ENCODE data around the gene TRMT2A.

The TRMT2A gene

DNA sequence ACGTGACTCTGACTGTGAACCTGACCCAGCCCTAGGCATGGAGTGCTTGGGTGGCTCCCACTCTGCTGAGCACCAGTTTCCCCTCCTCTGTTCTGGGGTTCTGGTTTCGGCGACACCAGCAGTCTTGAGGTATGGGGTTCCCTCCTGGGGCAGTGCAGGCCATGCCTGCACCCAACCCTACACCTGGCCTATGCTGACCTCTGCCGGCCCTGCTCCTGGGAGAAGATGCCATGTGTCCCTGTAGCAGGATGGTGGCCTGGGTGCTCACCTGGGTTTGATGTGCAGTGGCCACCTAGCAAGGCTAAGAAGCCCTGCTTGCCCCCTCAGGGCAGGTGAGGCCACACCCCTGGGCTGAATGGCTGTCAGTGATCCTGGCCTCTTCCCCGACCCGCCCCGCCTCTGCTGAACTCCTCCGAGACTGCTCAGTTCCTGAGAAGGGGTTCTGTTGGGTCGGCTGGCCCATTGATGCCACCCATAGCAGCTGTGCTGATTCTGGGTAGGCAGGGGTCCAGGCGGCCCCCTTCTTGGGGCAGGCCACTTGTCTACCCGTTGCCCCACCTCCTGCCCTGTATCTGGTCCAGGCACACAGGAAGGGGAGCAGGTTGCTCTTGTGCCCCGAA lies 17.0 kb upstream of the TRMT2A start:
- no peak for FAIRE-seq

DNA sequence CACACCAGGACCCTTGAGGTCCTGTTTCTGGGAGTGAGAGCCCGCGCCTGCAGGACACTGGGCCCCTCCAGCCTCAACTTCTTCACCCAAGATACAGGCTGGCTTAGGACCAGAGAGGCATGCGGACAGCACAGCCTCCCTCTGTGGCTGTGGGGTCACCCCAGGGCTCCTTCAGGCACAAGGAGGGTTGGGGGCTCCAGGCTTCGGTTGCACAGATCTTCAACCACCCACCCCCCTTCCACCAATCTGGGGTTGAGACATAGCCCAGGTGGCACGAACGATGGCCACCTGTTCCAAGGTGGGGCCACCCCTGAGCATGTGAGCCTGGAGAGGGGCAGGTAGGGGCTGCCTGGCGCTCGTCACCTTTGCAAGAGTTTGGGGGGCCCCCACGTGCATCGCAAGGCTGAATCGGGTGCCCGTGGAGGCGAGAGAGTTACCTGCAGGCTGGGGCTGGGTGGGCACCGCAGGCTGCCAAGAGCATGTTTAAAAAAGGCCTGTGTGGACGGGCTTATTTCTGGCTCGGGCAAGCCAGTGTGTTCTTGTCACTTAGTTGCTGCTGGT lies 15.7 kb upstream of the TRMT2A start:
- no peak for FAIRE-seq

DNA sequence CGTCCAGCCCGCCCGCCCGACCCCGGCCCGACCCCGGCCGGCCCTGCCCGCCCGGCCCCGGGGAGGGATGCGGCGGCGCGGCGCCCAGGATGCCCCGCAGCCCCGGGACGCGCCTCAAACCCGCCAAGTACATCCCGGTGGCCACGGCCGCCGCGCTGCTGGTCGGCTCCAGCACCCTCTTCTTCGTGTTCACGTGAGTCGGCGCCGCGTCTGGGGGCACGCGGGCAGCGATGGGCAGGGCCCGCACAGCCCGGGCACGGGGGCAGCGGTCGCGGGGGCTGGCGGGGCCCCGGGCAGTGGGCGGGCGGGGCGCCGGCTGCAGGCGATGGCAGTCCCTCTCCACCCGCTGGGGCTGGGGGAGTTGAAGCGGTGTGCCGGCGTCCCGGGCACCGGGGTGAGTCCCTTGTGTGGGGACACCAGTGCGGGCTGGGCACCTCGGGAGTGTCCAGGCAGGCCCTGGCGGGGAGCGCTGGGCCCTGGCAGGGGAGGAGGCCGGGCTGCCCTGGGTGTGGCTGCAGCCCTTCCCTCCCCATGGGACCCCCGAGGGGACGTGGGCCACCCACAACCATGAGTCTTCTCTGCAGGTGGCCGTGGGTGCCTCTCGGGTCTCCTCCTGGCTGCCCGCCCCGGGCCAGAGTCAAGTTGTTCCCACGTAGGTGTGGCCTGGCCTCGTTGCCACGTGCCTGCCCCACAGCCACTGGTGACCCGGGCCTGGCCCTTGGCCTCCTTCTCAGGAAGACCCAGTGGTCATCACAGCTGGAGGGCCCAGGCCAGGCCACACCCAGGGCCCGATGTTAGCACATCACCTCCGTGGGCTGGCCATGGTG lies 15.0 kb upstream of the TRMT2A start:
- no peak for FAIRE-seq

DNA sequence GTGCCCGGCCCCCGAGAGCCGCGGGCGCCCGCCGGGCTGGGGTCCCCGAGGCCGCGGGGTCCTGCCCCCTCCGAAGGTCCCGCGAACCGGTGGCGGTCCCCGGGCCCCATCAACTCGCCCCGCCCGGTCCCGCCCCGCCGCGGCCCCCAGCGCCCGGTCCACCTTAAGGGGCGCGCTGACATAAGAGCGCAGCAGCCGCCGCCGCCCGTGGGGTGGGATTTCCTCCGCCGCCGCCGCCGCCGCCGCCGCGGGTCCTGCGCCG lies 14.5 kb upstream of the TRMT2A start, which contains the start of gene ZDHHC8:
ZDHHC8 (plus strand) TSS at position 208 of the 262 bp plus-strand sequence. CDS start 144 bp downstream, outside the sequence.
- FAIRE-seq, result no peak

DNA sequence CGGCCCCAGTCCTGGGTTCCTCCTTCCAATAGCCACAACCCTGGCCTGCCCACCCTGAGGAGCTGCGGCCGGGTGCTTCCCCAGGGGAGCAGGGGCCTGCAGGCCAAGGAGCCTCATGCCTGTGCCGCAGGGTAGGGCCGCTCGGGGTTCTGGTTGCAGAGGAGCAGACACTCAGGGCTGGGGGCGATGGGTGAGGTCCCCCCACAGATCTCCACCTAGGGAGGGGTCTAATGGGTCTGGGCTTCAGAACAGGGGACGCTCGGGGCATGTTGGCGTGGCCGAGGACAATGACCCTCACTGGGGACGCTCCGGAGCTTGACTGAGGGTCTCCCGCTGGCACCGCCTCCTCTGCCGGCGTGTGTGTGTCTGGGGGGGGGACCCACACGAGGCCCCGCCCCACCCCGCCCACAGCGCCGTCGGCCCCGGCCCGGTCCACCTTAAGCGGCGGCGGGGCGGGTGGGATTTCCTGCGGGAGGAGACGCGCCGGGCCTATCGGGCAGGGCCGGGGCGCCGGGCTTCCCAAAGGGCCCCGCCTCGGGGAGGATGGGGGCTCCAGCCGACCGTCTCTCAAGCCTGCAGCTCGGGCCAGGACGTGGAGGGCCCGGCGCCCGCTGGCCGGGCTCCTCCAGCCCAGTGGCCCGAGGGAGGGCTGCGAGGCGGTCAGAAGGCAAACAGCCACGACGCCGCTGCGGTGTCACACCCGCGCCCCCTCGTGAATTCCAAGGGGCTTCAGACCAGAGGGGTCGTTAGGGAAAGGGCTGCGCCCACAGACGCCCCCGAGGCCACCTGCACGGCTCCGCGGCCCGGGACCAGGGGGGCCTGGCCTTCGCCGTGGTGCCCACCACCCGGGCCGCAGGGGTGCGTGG lies 13.9 kb upstream of the TRMT2A start:
- FAIRE-seq, result no peak

DNA sequence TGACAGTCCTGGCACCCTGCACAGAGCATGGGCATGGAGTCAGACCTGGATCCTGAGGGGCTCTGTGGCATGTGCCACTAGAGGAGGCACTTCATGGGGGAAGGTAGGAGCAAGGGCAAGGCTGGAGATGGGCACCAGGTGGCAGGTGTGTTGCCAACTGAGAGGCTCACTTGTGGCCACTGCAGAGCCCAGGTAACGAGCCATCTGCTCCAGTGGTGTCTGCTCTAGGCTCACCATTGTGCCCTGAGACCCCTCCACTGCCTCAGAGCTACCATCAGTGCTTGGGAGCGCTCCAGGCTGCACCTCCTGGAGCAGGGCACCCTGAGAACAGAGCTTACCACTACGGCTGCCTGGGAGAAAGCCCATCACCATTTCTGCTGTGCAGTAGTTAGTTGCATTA lies 13.3 kb upstream of the TRMT2A start:
- no peak for FAIRE-seq

DNA sequence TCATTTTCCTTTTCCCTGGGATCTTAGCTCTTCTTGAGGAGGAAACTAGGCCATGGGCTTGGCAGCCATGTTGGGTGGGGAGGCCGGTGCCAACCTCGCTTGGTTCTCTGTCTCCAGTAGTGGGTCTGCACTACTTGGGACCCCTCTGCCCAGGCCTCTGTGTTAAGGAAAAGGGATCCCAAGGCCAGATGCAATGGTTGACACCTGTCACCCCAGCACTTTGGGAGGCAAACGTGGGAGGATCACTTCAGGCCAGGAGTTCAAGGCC lies 12.7 kb upstream of the TRMT2A start:
- no peak for FAIRE-seq

DNA sequence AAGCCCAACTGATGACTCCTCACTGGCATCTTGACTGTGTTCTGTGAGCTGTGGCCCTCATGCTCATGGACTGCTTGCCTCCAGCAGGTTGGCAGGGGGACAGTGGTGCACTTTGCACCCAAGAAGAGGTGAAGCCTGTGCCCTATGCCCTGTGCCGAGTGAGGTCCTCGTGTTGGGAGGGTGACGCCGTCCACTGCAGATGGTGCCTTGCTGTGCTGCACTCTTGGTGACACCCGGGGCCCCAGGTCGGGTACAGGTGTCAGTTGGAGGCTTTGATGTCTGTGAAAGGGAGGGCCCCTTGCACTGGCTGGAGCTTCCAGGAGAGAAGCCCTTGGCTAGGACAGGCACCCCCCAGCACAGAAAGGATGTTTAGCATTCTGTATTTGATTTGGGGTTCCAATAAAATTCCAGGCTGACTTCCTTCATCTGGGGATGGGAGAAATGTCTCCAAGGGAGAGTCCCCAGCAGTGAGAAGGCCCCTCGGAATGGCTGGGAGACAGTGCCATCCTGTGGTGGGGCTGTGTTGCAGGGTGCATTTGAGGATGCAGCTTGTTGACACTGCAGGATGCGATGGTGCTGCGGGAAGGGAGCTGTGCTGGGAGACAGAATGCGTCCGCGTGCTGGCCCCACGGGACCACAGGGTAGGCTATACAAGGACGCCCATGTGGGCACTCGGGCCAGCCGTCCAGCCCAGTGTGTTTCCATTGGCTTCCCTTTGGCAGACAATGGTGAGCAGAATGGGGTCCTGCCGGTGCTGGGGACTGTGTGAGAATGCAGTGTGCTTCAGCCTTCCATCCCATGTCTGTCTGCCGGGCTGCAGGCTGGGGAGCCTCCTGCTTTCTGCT lies 12.1 kb upstream of the TRMT2A start:
- no peak for FAIRE-seq

DNA sequence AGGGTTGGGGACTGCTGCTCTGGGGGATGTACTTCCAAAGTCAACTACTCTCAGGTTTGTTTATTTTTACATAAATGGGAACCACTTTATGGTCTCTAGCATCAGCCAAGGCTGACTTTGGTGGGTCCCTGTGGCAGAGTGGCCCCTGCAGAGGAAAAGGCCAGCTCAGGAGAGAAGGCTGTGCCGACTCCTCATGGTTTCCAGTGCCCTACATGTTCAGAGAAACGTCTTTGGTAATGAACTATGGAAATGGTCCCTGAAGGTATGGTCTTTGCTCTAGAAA lies 11.5 kb upstream of the TRMT2A start:
- no peak for FAIRE-seq

DNA sequence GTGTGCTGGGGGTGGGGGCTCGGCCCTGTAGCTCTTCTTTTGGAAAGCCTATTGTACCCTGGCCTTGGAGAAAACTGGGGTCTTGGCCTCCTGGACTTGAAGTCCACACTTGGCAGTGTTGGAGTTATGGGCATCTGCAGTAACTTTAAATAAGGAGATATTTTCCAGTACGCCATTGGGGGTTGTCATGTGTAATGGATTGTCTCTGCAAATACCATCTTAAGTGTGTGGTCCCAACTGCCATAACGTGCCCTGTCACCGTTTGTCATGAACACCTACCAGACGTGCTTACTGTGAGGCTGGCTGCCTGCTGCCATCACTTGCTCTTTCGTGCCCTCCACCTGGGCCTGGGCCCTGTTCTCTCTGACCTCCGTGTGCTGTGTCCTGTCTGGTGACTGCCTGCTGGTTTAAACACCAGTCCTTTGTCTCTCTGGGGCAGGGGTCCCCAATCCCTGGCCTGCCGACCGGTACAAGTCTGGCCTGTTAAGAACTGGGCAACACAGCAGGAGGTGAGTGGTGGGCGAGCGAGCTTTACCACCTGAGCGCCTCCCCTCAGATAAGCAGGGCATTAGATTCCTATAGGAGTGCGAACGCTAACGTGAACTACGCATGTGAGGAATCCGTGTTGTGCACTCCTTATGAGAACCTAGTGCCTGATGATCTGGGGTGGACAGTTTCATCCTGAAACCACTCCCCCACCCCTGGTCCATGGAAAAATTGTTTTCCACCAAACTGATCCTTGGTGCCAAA lies 11.0 kb upstream of the TRMT2A start:
- FAIRE-seq, result no peak

DNA sequence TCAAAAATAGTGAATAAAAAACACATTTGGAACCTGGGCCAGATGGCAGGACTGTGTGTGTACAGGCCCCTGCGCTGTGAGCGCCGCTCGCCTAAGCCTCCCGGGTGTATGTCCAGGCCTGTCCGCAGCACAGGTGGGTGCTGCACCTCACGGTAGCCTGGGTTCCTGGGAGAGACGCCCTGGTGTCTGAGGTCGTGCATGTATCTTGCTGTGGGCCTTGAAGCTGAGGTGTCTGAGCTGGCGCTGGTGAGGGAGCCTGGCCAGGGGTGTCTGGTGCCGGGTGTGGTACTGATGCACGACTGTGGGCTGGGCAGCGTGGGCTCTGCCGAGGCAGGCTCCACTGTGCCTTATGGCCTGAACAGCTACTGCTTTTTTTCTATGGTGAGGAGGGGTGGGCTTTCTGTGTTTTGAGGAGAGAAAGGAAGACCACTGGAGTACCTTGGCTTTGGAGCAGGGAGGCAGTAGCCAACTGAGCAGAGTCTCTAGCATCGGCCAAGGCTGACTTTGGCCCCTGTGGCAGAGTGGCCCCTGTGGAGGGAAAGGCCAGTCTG lies 10.4 kb upstream of the TRMT2A start:
- FAIRE-seq, result no peak

DNA sequence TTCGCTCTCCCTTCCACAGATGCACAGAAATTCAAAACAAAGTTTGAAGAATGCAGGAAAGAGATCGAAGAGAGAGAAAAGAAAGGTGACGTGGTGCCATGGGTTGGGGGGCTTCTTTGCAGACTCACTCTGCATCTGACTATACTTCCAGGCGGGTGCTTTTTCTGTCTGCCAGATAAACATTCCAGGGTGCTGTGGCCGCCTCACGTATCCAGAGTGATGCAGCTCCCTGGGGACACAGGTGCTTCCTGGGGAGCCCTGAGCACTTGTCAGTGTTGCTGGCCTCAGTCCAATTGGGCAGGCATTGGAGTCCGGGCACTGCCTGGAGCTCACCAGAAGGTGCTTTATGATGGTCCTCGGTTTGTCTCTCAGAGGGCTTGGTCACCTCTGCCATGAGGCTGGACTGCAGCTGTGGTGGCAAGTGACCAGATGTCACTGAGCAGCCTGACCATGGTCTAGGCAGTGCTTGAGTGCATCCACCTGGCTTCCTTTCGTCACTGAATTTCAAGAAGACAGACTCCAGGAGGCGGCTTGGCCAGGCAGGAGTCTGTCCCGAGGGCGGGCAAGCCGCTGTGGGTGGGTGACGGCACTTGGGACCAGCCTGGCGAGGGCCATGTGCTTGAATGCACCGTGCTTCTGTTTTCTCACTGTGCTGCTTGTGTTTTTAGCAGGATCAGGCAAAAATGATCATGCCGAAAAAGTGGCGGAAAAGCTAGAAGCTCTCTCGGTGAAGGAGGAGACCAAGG lies 9.4 kb upstream of the TRMT2A start:
- no peak for FAIRE-seq

DNA sequence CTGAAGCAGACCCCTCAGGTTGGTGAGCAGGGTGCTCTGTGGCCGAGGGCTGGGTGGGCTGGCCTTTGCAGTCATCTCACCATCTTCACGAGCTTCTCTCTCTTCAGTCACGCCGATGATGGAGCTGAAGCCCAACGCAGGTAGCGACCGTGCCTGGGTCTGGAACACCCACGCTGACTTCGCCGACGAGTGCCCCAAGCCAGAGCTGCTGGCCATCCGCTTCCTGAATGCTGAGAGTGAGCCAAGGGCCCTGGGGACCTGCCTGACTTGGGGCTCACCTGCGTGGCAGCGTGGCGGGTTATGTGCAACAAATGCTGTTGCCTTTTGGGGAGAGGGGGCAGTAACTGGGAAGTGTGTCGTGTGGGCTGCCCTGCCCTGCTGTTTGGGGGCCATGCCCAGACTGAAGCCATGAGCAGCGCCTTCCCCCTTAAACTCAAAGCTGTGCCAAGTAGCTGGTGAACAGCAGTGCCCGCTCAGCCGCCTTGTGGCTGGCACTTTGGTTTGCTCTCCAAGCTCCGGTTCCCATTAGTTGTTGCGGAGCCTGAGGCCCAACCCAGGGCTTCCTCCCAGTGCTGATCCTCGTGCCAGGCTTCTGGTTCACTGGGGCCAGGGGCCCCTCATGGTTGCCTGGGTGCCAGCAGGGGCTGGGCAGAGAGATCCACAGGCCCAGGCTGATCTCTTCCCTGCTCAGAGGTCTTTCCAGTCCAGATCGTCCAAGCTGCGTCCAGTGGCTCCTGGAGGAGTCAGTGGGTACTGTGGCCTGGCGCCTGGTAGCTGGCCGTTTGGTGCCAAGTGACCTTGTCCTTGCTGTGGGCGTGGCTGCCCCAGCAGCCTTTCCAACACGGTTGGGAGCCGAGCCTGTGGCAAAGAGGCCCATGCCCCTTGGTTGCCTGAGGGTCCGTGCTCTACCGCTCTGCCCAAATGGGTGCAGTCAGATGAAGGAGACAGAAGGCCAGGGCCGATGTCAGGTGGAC lies 8.5 kb upstream of the TRMT2A start:
- FAIRE-seq, result no peak

DNA sequence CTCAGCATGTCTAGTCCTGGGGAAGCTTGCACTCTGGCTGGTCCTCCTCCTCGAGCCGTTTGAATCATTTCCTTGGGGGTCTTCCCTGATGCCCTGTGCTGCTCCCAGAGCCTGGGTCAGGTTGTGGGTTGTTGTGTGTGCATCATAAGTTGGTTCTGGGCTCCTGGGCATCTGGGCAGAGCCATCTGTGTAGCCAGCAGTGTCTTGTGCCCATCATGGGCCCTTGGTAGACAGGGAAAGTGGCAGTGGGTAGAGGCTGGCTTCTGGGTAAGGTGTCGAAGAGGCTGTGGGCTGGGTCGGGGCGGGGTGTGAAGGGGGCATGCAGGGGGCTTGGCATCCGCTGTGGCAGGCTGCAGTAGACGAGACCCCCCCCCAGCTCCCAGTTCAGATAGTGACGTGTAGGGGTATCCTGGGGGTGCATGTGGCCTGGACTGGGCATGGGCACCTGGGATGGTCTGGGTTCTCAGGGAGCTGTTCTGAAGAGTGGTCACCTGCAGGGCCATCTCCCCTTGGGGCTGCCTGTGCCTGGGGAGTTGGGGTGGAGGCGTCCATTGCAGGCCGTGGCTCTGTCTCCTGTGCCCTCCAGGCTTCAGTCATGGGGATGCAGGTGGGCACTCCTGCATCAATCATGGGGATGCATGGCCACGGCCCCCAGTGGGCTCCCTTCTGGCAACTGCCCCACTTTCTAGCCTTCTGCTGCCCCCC lies 7.2 kb upstream of the TRMT2A start:
- no peak for FAIRE-seq

DNA sequence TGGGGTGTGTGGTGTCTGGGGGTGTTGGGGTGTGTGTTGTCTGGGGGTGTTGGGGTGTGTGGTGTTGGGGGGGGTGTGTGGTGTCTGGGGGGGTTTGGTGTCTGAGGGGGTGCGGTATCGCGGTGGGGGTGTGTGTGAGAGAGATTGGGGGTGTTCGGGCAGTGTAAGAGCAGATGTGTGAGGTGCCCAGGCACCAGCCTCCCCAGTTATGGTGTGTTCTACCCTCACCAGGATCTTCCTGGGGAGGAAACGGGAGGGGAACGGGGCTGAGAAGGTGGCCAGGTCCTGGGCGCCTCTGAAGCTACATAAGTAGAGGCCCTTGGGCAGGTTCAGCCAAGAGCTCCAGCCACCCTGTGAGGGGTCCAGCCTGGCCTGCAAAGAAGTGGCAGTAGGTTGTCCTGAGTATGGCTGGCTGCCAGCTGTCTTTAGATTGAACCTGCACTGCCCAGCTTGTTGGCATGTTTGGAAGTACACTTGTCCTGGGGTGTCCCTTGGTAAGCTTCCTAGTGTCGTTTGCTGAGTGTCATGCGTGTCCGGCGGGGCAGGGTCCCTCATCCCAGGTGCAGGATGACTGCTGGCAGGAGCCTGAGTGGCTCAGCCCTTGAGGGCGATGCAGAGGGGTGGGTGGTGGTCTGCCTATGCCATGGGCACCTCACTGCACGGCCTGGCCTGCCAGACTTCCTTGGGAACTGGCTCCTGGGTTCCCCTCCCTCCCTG lies 6.5 kb upstream of the TRMT2A start:
- FAIRE-seq, result no peak

DNA sequence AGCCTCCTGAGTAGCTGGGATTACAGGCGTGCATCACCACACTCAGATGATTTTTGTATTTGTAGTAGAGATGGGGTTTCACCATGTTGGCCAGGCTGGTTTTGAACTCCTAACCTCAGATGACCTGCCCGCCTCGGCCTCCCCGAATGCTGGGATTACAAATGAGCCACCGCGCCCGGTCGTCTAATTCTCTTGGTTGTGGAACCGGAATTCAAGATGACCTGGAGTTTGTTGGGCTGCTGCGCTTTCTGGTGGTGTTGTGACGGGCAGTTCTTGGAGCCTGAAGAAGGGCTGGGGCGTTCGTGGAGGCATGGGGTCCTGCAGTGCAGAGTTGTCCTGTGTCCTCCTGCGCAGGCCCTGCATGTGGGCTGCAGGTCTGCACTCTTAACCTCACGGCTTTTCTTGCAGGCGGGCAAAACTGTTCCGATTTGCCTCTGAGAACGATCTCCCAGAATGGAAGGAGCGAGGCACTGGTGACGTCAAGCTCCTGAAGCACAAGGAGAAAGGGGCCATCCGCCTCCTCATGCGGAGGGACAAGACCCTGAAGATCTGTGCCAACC lies 4.9 kb upstream of the TRMT2A start:
- no peak for FAIRE-seq

DNA sequence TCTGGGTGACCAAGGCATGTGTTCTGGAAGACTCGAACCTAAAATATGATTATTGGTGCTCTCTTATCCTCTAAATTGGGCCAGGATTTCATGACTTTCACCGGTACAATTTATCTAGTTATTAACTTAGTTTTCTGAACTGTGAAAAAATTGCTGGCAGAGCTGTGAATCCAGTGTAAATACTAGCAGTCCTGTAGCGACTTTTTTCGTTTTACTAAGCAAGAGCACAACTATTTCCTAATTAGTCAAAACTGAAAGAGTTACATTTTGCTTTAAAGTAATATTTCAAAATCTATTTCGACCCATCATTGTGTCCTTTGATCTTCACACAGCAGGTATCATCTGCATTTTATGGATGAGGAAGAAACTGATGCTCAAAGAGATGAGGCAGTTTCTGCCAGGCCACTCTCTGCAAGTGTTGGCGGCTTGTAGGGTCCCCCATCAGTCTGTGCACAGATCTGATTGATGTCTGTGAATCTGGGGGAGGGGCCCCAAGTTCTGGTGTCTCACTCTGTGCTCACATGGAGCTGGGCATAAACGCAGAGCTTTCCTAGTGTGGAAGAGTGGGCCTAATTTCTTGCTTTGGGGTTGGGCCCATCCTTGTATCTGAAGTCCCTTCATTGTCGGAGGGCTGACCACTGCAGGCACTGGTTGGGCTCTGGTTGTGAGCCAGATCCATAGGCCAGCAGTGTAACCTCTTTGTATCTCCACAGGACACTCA lies 1.4 kb upstream of the TRMT2A start:
- FAIRE-seq, result no peak
